ENCODE results near the gene ACOD1.
A peak's percentile ranks its signal among the peaks of the same experiment; 100 is the strongest.
"Not testable (repeated sequence)": the region's sequence is repeated elsewhere in the genome, so short reads cannot be mapped to it uniquely, and the experiment has no call there.

ACOD1 gene

DNA sequence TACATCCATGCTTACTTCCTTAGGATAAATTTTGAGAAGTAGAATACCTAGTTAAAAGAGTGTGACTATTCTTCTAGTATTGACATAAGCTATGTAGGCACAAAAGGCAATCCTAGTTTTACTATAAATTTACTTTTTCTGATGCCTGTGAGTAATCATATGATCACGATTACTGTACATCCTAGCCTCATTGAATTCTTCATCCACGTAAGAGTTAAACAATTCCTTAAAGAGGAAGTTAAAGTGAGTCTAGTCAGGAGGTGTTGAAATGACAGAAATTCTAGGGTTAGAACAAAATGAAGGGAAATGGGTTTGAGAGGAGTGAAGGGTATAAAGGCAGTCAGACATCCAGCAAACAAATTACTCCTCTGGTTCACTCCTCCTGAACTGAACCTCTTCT lies at the start of gene ACOD1:
Gene ACOD1, plus strand, starts transcription at position 363 of the 400 bp plus-strand sequence. CDS start 48 bp downstream, outside the sequence.
- TF ChIP-seq, protein P1, sequence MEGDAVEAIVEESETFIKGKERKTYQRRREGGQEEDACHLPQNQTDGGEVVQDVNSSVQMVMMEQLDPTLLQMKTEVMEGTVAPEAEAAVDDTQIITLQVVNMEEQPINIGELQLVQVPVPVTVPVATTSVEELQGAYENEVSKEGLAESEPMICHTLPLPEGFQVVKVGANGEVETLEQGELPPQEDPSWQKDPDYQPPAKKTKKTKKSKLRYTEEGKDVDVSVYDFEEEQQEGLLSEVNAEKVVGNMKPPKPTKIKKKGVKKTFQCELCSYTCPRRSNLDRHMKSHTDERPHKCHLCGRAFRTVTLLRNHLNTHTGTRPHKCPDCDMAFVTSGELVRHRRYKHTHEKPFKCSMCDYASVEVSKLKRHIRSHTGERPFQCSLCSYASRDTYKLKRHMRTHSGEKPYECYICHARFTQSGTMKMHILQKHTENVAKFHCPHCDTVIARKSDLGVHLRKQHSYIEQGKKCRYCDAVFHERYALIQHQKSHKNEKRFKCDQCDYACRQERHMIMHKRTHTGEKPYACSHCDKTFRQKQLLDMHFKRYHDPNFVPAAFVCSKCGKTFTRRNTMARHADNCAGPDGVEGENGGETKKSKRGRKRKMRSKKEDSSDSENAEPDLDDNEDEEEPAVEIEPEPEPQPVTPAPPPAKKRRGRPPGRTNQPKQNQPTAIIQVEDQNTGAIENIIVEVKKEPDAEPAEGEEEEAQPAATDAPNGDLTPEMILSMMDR (IDR thresholded peaks at IDR 0.05; ENCODE audit: low read depth, low read length): no peak
- H3K4me3 ChIP-seq (ENCODE audit: low read depth, low read length): no peak within 1 kb of the TSS

DNA sequence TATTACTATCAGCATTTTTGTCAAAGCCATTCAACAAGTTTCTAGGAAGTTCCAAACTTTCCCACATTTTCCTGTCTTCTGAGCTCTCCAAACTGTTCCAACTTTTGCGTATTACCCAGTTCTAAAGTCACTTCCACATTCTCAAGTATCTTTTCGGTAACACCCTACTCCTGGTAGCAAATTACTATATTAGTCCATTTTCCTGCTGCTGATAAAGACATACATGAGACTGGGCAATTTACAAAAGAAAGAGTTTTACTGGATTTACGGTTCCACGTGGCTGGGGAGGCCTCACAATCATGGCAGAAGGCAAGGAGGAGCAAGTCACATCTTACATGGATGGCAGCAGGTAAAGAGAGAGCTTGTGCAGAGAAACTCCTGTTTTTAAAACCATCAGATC lies 49.2 kb upstream of the ACOD1 start:
- not testable (repeated sequence) for H3K4me3 ChIP-seq (ENCODE audit: low read depth, low read length)

DNA sequence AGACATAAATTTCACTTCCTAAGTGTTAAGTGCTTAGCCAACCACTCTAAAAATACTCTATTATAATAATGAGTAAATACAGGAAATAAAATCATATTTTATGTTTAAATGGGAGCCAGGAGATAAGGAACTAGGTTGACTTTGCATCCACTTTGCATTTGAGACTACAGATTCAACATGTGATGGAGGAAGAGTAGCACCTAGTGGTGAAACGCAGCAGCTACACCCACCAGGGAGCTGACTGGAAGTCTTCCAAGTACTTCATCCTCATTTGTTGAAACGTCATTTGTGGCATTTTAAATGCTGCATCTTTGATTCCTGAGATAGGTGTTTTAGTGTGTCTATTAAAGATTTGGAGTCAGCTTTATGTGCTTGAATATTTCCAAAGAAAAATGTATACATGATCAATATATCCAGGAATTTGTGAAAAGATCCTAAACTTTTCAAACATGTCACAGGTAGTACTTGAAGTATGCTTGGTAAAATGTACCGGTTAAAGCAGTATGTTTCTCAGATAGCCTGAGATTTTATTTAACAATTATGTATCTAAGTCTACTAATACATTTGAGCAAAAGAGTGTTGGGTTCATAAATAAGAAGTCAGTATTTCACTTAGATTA lies 44.7 kb upstream of the ACOD1 start:
- TF ChIP-seq, protein P1 (IDR thresholded peaks at IDR 0.05; ENCODE audit: low read depth, low read length): peak; percentile 99
- no peak overlapping the region for H3K4me3 ChIP-seq (ENCODE audit: low read depth, low read length)

DNA sequence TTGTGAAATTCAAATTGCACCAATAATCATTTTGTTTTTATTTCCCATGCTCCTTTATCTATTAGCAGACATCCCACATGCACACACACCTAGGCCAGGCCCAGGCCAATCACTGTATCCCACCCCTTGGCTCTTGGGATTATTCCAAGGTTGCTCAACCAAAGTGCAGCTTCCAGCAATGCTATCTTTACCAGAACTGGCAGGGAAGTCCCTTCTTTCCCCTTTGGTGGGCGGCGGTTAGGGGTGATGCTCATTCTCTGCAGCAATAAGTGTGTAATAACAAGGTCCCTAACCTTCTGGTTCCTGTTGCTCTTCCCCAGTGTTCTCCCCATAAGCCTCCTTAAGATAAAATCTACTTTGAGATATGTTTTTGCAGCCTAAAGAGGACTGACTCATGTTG lies 43.8 kb upstream of the ACOD1 start:
- TF ChIP-seq, protein P1 (IDR thresholded peaks at IDR 0.05; ENCODE audit: low read depth, low read length): no peak
- no peak overlapping the region for H3K4me3 ChIP-seq (ENCODE audit: low read depth, low read length)

DNA sequence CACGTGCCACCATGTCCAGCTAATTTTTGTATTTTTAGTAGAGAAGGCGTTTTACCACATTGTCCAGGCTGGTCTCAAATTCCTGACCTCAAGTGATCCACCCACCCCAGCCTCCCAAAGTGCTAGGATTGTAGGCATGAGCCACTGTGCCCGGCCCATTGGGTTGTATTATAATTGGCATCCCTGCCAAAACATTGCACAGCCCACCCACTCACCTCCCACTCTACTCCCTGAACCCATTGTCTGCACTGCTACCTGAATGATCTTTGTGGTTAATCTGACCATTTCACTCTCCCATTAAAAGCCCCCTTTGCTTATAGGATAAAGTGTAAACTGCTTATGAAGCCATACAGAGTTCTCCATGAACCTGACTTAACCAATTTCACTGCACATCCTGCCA lies 35.8 kb upstream of the ACOD1 start:
- TF ChIP-seq, protein P1 (IDR thresholded peaks at IDR 0.05; ENCODE audit: low read depth, low read length): no peak

DNA sequence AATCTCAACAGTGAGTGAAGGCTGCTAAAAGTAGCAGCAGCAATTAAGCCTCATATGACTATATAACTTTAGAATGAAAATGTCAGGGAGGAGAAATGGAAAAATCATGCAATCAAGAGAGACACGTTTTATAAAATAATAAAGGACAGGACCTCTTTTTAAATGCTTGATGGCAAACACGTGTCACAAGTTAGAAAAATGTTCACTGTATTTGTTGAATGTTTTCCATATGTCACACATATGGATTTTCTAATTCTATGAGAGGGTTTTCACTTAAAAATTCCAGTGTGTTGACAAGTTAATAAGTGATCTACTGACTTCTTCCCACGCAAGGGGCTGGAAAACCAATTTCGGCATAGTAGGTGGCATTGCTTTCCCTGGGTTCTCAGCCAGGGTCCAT lies 34.4 kb upstream of the ACOD1 start:
- TF ChIP-seq, protein P1 (IDR thresholded peaks at IDR 0.05; ENCODE audit: low read depth, low read length): no peak
- no peak overlapping the region for H3K4me3 ChIP-seq (ENCODE audit: low read depth, low read length)

More for the DNA sequence above, 35.8 kb upstream of the ACOD1 start:
- H3K4me3 ChIP-seq (ENCODE audit: low read depth, low read length): no peak overlapping the region

DNA sequence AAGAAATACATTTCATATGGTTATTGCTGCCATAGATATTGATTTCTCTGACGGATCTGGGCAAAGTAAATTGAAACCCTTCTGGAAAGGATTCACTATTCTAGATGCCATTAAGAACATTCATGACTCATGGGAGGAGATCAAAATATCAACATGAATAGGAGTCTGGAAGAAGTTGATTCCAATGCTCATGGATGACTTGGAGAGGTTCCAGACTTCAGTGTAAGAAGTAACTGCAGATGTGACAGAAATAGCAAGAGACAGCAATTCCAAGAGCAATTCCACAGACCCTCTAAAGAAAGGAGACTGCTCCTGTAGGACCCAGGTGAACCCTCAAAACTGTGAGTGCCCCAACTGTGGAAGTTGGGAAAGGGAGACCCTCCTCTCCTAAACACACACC lies 31.2 kb upstream of the ACOD1 start:
- TF ChIP-seq, protein P1 (IDR thresholded peaks at IDR 0.05; ENCODE audit: low read depth, low read length): no peak
- H3K4me3 ChIP-seq (ENCODE audit: low read depth, low read length): no peak overlapping the region

DNA sequence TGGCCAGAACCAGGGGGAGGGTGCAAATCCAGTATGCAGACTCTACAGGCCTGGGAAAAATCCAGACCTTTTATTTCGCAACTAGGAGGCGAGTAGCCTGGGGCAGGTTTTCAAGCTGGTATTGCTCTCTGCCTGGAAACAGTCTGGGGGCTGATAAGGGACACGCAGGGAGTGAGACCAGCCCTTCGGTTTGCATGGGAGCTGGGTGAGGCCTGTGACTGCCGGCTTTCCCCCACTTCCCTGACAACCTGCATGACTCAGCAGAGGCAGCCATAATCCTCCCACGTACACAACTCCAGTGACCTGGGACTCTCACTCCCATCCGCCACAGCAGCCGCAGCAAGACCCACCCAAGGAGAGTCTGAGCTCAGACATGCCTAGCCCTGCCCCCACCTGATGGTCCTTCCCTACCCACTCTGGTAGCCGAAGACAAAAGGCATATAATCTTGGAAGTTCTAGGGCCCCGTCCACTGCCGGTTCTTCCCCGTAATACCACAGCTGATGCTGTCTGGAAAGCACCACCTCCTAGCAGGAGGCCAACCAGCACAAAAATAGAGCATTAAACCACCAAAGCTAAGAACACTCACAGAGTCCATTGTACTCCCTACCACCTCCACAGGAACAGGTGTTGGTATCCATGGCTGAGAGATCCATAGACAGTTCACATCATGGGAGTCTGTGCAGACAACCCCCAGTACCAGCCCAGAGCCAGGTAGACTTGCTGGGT lies 30.4 kb upstream of the ACOD1 start:
- H3K4me3 ChIP-seq (ENCODE audit: low read depth, low read length): not testable (repeated sequence)

All from WI38 (cell line).